HG03159 (cell line): ENCODE results near the gene DNER.
"Not testable (repeated sequence)": the region's sequence is repeated elsewhere in the genome, so short reads cannot be mapped to it uniquely, and the experiment has no call there.

Experiments
- ATAC-seq: cut with Tn5 transposase; IDR thresholded peaks from one replicate; pipeline ENCODE4 v1.9.1; 2021; ENCODE audit warnings: mild to moderate bottlenecking, moderate library complexity; ENCODE audit not compliant: unreplicated experiment

Gene DNER

GRCh38 chr2:229622495-229623355, 91.6 kb downstream of the DNER start:
- no peak for ATAC-seq

GRCh38 chr2:229620759-229621158, 93.6 kb downstream of the DNER start:
- ATAC-seq = no peak

- no peak for ATAC-seq
Observed at GRCh38 chr2:229620289-229620688, 94.1 kb downstream of the DNER start.

GRCh38 chr2:229616433-229616832, 97.9 kb downstream of the DNER start:
- no peak for ATAC-seq

GRCh38 chr2:229614021-229614420, 100.3 kb downstream of the DNER start:
- ATAC-seq = not testable (repeated sequence)

- no peak for ATAC-seq
Observed at GRCh38 chr2:229612384-229612971, 101.9 kb downstream of the DNER start.

- no peak for ATAC-seq
Observed at GRCh38 chr2:229611360-229611759, 103.0 kb downstream of the DNER start.

GRCh38 chr2:229610872-229611271, 103.5 kb downstream of the DNER start:
- ATAC-seq = no peak

- ATAC-seq = no peak
Observed at GRCh38 chr2:229610333-229610732, 104.0 kb downstream of the DNER start.

- ATAC-seq = no peak
Observed at GRCh38 chr2:229601936-229602335, 112.4 kb downstream of the DNER start.

- no peak for ATAC-seq
Observed at GRCh38 chr2:229601396-229601795, 113.0 kb downstream of the DNER start.

GRCh38 chr2:229598227-229598626, 116.1 kb downstream of the DNER start:
- ATAC-seq = no peak

GRCh38 chr2:229596796-229597195, 117.6 kb downstream of the DNER start:
- no peak for ATAC-seq

- no peak for ATAC-seq
Observed at GRCh38 chr2:229591611-229592010, 122.7 kb downstream of the DNER start.

- peak; percentile 83 for ATAC-seq
Observed at GRCh38 chr2:229586746-229587705, 127.3 kb downstream of the DNER start.

- ATAC-seq = no peak
Observed at GRCh38 chr2:229586012-229586411, 128.3 kb downstream of the DNER start.

GRCh38 chr2:229582151-229582550, 132.2 kb downstream of the DNER start:
- ATAC-seq = no peak

GRCh38 chr2:229578052-229578846, 136.1 kb downstream of the DNER start:
- ATAC-seq = no peak

- no peak for ATAC-seq
Observed at GRCh38 chr2:229575569-229576315, 138.6 kb downstream of the DNER start.
